8988T (cell line): ENCODE measurements around the gene TAF11.
"Not testable (repeated sequence)": the region's sequence is repeated elsewhere in the genome, so short reads cannot be mapped to it uniquely, and the experiment has no call there.

ENCODE experiments used
- DNase-seq: peaks from one replicate; pipeline ENCODE4 v3.0.0; 2011

Gene TAF11

DNA sequence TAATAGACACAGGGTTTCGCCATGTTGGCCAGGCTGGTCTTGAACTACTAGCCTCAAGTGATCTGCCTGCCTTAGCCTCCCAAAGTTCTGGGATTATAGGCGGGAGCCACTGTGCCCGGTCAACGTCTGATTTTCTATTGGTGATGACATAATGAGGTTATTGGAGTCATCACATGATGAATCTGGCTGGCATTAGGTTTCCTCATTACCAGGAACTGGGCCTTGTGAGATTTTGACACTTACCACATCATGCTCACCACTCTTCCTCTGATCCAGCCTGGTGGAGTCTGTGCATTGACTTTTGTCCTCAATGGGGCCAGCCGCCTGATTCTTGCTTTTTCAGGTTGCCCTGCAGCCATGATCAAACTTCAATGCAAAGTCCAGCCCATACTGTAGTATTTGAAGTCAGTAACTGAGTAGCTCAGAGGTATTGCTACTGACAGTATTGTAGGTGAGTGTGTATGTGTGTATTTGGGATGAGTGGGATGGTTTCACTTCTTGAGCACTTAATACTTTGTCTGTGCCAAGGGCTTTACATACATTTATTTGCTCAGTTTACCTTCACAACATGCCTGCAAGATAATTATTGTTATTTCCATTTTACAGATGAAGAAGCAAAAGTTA lies 17.3 kb upstream of the TAF11 start:
- no peak for DNase-seq

DNA sequence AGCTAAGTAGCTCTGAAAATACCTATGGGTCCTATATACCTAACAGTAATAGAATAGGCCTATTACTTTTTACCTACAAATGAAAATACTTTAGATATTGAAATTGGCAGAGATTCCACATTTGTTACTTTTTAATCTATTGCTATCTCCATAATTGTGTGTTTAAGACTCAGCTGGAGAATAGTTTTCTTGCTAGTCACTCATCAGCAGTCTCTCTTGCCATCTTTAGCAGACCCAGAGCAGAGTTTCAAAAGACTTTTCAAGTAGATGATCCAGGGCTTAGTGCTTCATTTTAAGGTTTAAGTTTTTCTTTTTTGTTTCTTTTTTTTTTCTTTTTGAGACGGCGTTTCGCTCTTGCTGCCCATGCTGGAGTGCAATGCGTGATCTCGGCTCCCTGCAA lies 14.1 kb upstream of the TAF11 start:
- no peak for DNase-seq

DNA sequence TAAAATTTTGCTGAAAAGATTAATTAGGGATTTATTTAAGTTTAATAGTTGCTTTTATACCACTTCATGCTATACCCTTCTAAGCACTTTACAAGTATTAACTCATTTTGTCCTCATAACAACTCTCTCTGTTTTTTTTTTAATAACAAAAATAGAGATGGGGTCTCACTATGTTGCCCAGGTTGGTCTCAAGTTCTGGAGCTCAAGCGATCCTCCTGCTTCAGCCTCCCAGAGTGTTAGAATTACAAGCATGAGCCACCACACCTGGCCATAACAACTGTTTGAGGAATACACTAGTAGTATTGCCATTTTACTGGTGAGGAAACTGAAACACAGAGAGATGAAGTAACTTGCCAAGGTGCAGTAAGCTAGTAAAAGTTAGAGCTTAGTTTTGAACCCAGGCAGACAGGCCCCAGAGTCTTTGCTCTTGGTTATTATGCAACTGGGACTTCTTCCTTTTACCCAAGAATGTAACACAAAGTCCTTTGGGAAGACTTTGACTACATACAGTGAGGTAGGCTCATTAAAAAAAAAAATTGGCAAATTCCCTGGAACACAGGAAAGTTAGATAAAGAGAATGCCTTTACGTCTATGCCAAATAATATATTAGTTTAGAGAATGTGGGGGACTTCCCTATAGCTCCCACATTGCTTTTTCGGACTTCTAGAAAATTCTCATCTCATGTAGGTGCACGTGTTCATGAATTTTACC lies 12.6 kb upstream of the TAF11 start:
- DNase-seq = no peak

DNA sequence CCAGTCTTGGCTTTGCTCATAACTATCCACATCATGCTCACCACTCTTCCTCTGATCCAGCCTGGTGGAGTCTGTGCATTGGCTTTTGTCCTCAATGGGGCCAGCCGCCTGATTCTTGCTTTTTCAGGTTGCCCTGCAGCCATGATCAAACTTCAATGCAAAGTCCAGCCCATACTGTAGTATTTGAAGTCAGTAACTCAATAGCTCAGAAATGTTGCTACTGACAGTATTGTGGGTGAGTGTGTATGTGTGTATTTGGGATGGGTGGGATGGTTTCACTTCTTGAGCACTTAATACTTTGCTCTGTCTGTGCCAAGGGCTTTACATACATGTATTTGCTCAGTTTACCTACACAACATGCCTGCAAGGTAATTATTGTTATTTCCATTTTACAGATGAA lies 11.9 kb upstream of the TAF11 start:
- DNase-seq = not testable (repeated sequence)

DNA sequence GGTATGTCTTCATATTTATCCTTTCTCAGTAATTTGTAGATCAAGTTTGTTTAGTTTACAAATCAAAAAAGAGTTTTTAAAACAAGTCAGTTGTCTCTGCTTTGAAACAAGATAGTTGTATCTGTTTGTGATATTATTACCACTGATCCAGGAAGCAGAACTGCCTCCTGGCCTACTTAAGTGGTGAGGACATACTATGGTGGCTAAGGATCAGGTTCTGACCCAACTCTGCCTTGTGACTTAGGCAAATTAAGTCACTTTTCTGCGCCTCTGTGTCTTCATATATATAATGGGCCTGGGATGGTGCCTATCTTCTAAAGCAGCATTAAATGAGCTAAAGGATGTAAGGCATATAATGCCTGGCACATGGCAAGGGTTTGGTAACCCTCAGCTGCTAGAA lies 9.9 kb upstream of the TAF11 start:
- DNase-seq = no peak

DNA sequence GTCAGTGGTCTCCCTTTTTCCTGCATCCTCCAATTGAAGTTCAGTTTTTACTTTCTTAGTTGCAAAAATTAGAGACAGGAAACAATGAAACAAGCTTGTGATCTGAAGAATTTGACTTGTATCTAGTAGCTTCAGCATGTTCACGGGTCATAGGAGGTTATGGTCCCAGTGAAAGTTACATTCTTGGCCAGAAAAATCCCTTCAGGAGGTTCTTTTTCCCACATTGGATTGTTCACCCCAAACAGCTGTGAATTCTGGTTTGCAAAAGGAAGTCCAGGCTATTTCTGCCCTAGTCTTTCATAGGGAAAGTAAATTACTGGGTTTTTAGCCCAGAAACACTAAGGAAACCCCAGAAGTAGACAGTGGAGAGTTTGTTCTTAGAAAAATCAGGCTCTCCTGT lies 9.3 kb upstream of the TAF11 start:
- no peak for DNase-seq

DNA sequence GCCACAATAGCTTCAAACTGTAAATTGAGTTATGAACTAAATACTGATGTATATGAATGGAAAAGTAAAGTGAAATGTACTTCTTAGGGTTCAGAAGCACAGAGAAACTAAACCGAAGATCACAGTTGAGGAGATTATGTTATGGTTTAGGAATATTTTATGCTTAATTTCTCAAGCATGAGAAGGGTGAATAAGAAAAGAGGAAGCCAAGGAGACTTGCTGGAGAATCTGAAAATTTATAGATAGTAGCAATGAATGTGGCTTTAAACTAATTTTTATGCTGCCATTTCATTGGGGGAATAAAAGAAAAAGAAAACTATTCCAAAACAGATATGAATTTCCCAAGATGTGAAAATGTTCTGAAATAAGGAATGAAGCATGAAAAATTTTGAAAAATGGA lies 6.9 kb upstream of the TAF11 start:
- no peak for DNase-seq

DNA sequence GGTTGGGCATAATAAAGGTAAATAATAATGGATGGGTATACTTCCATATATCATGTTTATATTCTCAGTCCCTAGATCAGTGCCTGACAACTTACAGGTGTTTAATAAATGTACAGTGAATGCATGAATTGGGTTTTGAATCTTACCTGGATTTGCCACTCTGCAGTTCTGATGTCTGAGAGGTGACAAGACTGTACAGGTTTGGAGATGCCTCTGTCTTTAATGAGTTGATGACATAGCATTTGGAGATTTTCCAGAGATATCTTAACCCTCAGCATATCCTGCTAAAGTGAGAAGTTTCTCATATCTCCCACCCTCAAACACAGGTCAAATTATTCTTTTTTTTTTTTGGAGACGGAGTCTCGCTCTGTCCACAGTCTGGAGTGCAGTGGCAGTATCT lies 3.5 kb upstream of the TAF11 start:
- DNase-seq = no peak

DNA sequence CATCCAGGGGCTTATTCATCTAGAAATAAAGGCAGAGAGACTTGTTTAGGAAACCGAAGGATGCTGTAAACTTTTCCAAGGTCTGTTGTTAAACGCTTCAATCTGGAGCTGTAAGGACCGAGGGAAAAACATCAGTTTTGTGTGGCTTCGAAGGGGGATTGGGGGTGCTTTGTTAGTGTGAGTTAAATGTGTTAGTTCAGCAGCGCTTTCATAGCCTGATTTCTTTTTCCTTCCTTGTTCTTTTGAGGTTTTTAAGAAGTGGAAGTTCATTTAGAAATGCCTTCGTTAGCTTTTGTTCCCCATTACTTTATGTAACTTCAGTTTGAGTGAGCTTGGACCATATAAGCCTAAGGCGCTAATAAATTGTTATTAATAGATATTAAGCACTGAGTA lies 2.7 kb upstream of the TAF11 start:
- DNase-seq = no peak

DNA sequence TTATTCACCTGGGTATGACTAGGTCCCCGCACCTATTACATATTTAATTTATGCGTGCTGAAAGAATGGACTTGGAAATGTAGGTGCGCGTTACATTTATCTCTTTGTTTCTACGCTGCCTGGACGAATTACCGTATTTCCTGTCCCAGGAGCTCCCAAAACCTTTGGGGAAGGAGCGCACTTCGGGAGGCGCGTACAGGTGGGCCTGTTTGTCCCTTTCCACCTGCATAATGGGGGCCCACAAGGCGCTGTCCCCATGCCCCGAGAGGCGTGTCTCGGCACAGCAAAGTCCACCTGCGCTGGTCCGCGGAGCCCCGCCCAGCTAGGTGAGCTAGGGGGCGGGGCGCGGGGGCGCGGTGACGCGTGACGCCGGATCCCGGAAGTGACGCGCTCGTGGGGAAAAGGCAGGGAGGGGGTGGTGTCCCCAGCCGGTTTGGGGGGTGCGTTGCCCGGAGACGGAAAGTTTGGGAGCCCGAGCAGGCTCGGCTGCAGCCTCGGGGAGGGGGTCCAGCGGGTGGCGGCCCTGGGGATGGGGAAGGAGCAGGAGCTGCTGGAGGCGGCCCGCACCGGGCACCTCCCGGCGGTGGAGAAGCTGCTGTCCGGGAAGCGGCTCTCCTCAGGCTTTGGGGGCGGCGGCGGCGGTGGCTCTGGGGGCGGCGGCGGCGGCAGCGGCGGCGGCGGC lies 1.2 kb upstream of the TAF11 start, which contains the start of gene ANKS1A:
Gene ANKS1A (plus strand): TSS at position 382 of the 682 bp plus-strand sequence. CDS start 148 bp downstream, at position 530.
- DNase-seq = peak; percentile 68

DNA sequence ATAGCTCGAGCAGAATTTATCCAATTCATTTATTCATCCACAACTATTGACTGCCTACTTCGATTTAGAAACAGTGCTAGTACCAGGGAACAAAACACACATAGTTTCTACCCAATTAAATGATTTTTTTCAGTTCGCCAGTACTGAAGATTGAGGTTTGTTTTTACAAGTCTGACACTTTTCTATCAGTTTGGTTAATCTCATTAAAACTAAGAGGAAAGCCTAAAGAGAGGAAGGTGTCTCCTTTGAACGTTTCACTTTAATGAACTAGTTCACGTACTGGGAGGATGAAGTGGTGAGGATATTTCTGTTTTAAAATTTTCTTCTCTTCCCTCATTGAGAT lies 643 bp upstream of the TAF11 start:
- no peak for DNase-seq

DNA sequence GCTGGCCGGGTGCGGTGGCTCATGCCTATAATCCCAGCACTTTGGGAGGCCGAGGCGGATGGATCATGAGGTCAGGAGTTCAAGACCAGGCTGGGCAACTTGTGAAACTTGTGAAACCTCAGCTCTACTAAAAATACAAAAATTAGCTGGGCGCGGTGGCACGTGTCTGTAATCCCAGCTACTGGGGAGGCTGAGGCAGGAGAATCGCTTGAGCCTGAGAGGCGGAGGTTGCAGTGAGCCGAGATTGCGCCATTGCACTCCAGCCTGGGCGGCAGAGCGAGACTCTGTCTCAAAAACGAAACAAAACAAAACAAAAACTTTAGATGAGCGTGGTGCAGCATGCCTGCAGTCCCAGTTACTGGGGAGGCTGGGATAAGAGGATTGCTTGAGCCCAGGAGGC lies 2.0 kb downstream of the TAF11 start:
- DNase-seq = not testable (repeated sequence)

DNA sequence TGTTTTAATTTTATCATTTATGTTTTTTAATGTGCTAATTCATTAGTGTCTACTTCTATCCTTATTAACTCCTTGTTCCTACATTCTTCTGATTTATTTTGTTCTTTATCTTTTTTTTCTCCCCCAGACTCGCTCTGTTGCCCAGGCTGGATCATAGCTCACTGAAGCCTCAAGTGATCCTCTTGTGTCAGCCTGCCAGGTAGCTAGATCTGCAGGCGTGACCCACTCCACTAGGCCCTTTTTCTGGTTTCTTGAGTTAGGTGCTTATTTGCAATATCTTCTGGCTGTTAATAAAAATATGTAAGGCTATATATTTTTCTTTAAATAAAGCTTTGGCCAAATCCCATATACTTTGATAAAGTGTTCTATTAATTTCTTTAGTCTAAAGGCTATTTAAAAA lies 2.8 kb downstream of the TAF11 start:
- DNase-seq = no peak

DNA sequence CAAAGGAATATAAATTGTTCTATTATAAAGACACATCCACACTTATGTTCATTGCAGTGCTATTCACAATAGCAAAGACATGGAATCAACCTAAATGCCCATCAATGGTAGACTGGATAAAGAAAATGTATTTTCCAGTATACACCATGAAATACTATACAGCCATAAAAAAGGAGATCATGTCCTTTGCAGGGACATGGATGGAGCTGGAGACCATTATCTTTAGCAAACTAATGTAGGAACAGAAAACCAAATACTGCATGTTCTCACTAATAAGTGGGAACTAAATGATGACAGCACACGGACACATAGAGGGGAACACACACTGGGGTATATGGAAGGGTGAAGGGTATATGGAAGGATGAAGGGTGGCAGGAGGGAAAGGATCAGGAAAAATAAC lies 3.8 kb downstream of the TAF11 start:
- not testable (repeated sequence) for DNase-seq

DNA sequence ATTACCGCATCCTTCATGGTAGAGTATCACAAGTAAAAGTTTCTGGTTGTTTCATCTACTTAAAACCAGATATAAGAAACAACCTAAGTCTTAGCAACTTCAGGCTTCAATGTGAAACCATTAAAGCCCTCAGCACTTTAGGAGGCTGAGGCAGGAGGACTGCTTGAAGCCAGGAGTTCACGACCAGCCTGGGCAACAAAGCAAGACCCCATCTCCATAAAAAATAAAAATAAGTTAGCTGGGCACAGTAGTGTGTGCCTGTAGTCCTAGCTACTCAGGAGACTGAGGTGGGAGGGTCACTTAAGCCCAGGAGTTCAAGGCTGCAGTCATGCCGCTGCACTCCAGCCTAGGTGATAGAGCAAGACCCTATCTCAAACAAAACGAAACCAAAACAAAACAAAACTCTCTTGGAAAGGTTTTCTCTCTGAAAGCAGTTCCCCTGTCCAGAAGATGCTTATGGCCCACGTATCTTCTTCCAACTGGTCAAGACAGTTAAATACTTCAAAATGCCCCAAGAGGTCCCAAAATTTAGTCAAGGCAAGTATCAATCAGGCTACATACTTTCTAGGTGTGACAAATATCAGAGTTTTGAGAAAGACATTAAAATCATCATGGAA lies 9.9 kb downstream of the TAF11 start:
- DNase-seq = no peak

DNA sequence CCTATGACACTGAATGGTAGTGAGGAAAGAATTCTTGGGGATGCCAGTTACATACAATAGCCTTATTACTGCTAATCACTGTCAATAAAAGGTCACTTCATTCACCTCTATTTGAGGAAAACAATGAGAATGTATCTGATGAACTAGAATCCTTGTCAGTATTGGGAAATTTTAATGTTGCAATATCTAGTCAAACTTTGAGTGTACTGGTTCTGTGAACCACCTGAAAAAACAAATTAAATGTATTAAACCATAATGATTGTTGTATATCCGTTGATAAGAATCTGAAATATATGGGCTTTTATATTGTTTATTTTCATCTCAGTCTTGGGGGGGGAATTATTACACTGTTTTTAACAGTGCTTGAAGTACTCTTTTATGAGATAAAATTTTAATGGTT lies 10.6 kb downstream of the TAF11 start:
- no peak for DNase-seq

DNA sequence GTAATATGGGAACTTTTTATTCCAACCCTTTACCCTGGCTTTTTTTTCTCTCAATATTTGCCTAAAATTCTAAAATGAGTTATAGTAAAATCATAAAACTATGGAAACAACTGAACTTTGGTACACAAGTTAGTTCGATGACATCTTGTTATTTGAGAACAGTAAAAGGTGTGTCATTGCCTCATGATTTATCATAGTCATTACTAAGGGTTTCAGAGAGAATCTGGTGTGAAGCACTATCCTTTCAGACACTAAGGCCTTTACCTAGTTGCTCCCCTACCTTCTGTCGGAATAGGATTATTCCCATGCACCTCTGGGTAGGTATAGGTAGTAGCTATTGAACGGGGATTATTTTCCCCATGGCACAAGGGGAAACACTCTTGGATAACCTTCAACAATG lies 11.4 kb downstream of the TAF11 start:
- no peak for DNase-seq

DNA sequence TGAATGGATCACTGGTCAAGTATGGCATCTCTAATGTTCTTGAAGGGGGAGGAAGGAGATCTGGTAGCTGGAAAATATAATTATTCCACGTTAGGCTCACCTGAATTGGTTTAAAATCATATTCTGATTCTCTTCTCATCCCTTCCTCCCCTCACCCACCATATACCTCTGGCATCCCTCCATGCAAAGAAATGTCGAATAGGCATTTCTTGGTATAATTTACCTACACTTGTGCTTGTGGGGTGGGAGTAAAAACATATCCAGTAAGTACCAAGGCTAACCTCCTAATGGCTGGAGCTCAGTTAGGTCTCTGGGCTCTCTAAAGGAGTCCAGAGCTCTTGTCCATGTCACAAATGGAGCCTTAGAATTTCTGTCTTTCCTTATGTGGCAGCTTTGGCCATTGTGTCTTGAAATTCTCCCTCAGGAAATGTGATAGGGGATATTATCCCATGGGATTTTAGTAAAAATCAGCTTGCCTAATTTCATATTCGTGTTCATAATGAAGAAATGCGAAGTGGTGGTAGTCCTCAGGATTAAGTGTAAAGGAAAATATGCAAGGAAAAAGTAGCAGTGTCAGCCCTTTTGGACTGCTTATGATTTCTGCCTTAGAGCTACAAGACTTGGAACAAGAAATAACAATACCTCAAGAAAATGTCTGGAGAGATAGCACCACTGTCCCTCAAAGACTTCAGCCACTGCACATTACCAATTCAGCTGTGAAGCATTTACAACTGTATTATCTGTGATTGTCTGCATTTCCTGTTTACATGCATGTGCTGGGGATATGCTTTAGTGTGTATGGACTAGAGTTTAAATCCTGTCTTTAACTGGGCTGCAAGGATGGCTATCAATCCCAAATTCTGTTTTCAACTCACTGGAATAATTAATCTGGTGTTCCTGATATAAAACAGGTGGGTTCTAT lies 12.3 kb downstream of the TAF11 start:
- DNase-seq = no peak

DNA sequence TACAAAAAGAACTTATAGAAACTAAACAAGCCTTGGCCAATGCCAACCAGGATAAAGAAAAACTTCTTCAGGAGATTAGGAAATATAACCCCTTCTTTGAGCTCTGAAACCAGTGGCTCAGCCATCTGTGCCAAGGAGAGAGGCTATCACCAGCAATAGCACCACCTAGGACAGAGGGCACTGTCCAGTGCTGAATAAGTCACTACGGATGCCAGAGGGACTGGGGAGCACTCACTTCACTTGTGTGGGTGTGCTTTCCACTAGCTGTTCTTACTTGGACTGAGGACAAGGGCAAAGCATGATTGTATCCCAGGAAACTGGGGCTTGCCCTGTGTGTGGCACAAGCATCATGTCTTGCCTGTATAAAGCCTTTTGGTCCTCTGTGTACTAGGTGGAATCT lies 15.5 kb downstream of the TAF11 start:
- DNase-seq = no peak

DNA sequence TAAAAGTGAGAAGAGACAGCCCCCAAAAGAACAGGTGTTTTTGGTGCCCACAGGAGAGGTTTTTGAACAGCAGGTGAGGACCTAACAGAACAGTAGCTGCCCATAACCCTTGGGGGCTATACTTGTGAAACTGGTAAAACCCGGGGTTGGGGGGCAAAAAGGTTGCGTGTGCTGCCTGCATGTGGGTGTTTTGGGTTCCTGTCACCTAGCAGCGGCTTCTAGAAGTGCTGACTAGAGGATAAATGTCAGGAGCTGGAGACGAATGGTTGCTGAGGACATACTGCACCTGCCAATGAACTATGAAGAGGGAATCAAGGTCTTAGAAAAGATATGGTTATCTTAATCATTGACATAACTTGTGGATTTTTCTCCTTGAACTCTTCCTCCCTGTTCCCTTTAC lies 16.0 kb downstream of the TAF11 start:
- DNase-seq = no peak

DNA sequence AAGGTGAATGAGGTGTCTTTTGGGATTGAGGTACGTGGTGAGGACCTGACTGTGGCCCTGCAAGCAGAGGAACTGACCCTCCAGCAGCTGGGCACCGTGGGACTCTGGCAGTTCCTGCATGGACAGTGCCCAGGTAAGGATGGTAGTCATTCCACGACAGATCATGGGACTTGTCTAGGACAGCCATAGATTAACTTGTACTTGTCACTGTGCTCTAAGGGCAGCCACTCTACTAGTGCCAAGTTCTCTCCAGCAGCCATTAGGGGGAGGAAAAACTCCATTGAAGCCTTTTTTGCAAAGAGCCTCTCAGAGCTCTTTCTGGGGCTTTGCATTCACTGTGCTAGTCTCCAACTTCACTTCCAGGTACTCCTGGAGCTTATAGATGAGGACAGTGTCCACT lies 20.4 kb downstream of the TAF11 start:
- DNase-seq = no peak

DNA sequence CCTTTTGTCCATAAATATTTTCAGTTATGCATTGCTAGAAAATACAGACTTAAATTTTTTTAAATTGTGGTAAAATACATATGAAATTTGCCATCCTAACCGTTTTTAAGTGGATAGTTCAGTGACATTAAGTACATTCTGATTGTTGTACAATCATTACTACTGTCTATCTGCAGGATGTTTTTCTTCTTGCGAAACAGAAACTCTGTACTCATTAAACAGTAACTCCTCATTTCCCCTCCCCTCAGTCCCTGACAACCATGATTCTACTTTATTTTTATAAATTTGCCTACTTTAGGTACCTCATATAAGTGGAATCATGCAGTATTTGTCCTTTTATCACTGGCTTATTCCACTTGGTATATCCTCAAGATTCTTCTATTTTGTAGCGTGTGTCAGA lies 21.3 kb downstream of the TAF11 start:
- DNase-seq = no peak

DNA sequence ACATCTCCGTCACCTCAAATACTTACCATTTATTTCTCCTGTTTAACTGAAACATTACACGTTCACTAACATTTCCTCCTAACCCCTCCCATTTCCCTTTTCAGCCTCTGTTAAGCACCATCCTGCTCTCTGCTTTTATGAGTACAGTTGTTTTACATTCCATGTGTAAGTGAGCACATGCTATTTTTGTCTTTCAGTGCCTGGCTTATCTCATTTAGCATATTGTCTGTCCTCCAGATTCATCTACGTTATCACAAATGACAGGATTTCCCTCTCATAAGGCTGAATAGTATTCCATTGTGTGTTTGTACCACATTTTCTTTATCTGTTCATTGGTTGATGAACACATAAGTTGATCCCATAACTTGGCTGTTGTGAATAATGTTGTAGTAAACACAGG lies 22.7 kb downstream of the TAF11 start:
- no peak for DNase-seq
